Tibial artery (tissue), 4 donors: ENCODE measurements around the gene CNTN2.

Source experiments
- DNase-seq, 2 donors: peaks; one replicate each; pipeline ENCODE4 v3.0.0-alpha.2; 2019
- H3K27ac ChIP-seq, 2 donors: fragments of 200-600 bp; sonication (generic) in 1 of 2; 1 replicate in 1 of 2; 2 replicates in 1 of 2; pipeline ENCODE4 v1.5.1; 2018 to 2019; ENCODE audit warnings: mild to moderate bottlenecking in 1 of 2
- H3K27me3 ChIP-seq, 2 donors: fragments of 200-600 bp; sonication (generic) in 1 of 2; one replicate each; pipeline versions ENCODE4 v1.5.1 to v1.6.0; 2016 to 2019
- H3K36me3 ChIP-seq, 3 donors: fragments of 200-600 bp; sonication (generic) in 2 of 3; one replicate each; pipeline ENCODE4 v1.5.1; 2016 to 2019; ENCODE audit warnings: mild to moderate bottlenecking in 2 of 3
- H3K4me1 ChIP-seq, 4 donors: fragments of 200-600 bp; sonication (generic) in 2 of 4; 1 replicate in 3 of 4; 2 replicates in 1 of 4; pipeline ENCODE4 v1.5.1; 2016 to 2019
- H3K4me3 ChIP-seq, 2 donors: fragments of 200-600 bp; sonication (generic) in 1 of 2; 1 replicate in 1 of 2; 2 replicates in 1 of 2; pipeline ENCODE4 v1.5.1; 2018 to 2019; ENCODE audit warnings: mild to moderate bottlenecking in 2 of 2
- H3K9me3 ChIP-seq, 3 donors: fragments of 200-600 bp; sonication (generic) in 1 of 3; one replicate each; pipeline ENCODE4 v1.5.1; 2016 to 2019
- CTCF ChIP-seq, 2 experiments: fragments of 200-600 bp in 1 of 2; fragments of 450-650 bp in 1 of 2; IDR thresholded peaks; one replicate each; pipeline ENCODE4 v1.5.1; 2017 to 2019; ENCODE audit warnings: antibody characterized with exemption in 2 of 2, mild to moderate bottlenecking in 1 of 2, moderate library complexity in 1 of 2
- intact Hi-C: fragments of 100-400 bp; cut with DNase I; formaldehyde crosslinking; loops from one replicate; pipeline ENCODE4 v1.15.0; 2023; ENCODE audit warnings: low total_unique reads

Gene CNTN2

DNA sequence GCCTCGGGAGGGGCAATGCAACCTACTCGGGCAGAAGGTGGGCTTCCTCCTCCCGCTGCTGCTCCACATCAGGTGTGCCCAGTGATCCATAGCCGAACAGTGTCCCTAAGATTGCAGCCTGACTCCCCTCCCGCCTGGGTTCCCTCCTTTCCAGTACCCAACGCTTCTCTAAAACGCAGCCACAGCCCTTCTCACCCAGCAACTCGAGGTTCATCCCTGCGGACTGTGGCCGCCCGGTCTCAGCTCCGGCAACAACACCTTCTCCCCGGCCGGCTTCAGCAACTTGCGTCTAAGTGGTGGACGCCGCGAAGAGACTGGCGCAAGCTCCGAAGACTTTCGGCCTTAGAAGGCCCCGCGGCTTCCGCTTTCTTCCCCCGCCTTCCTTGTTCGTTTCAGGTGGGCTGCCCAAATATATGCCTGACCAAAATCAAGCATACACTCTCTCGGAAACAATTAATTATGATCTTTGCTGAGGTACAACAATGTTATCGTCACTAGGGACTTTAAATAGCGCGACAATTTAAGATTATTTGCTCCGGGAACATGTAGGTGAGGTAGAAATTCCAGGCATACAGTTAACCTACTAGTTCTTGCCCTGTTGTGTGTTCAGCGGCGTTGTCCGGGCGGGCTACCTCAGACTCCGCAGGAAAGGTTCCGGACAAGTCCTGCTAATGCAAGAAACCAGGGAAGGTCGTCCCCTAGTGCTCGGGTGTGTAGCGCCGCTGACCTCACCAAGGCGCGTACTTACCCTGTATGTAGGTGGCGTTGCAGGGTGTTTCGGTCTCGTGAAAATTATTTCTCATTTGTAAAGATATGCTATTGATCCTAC lies 78.9 kb downstream of the CNTN2 start, which contains the start of gene RBBP5:
TSS of gene RBBP5 (minus strand) at position 319 of the 829 bp plus-strand sequence. CDS start at position 214, 105 bp downstream.
- peak; percentile 30 to 55 for TF ChIP-seq CTCF (IDR thresholded peaks at IDR 0.05)
- peak within 1 kb of the TSS; percentile 87 to 92 for H3K27ac ChIP-seq
- H3K36me3 ChIP-seq = peaks cover 7 to 13% (median 10%) of the 10 kb centered on the region in 3 donors
- H3K4me3 ChIP-seq = peak within 1 kb of the TSS; percentile 76 to 96
- intact Hi-C loops = loop anchor here (1.0 to 5.0 kb wide), 2 partner anchors 89 to 135 kb away; partner anchors contain the start of gene DSTYK
- H3K4me1 ChIP-seq = peaks cover 0 to 36% (median 25%) of the 10 kb centered on the region in 4 donors
- H3K9me3 ChIP-seq = no peaks in the 10 kb centered on the region
- peak; percentile 94 to 97 for DNase-seq
- H3K27me3 ChIP-seq = no peaks in the 10 kb centered on the region

- Histone ChIP-seq H3K4me1 (peaks cover 0 to 36% (median 25%) of the 10 kb centered on the region in 4 donors), H3K27me3 (no peaks in the 10 kb centered on the region), H3K27ac (peak overlapping the region; percentile 87 to 92), H3K4me3 (peak overlapping the region; percentile 76 to 96), H3K36me3 (peaks cover 7 to 10% (median 7%) of the 10 kb centered on the region in 3 donors), H3K9me3 (no peaks in the 10 kb centered on the region)
- no peak for TF ChIP-seq CTCF (IDR thresholded peaks at IDR 0.05)
- intact Hi-C loops = loop anchor here (1.0 to 5.0 kb wide), 2 partner anchors 89 to 135 kb away; partner anchors contain the start of gene DSTYK
- no peak for DNase-seq
Measured at GRCh38 chr1:205122489-205122882, 79.5 kb downstream of the CNTN2 start.

DNA sequence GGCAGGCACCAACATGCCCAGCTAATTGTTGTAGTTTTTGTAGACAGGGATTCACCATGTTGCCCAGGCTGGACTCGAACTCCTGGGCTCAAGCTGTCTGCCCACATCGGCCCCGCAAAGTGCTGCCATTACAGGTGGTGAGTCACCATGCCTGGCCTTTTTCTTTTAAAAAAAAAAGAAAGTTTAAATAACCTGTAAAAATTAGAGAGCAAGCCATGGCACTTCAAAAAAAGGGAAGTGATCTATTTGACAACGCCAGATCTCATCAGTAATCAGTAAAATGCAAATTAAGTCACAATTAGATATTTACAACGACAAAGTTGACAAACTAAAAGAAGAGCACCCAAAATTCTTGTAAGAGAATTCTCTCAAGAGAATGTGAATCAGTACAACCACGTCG lies 81.7 kb downstream of the CNTN2 start:
- intact Hi-C loops = loop anchor here (5.0 kb wide), 1 partner anchor 133 kb away; no protein-coding TSS in a partner anchor

DNA sequence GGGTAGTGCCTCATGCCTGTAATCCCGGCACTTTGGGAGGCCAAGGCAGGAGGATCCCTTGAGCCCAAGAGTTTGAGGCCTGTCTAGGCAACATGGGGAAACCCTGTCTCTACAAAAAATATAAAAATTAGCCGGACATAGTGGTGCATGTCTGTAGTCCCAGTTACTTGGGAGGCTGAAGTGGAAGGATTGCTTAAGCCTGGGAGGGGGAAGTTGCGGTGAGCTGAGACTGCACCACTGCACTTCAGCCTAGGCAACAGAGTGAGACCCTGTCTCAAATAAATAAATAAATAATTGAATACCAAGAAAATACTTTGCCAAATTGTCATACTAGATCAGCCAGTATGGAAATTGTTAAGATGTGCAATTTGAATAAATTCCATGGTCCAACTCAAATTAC lies 84.6 kb downstream of the CNTN2 start:
- Histone ChIP-seq H3K9me3 (no peaks in the 10 kb centered on the region), H3K4me3 (no peak overlapping the region), H3K4me1 (peaks cover 0 to 4% (median 2%) of the 10 kb centered on the region in 4 donors), H3K27me3 (no peaks in the 10 kb centered on the region), H3K27ac (no peak overlapping the region), H3K36me3 (no peaks in the 10 kb centered on the region)
- intact Hi-C loops = no loop called here
- DNase-seq = no peak
- no peak for TF ChIP-seq CTCF (IDR thresholded peaks at IDR 0.05)

More for the DNA sequence above, 81.7 kb downstream of the CNTN2 start:
- H3K36me3 ChIP-seq = no peaks in the 10 kb centered on the region
- peaks cover 0 to 26% (median 18%) of the 10 kb centered on the region in 4 donors for H3K4me1 ChIP-seq
- TF ChIP-seq CTCF (IDR thresholded peaks at IDR 0.05) = no peak
- H3K9me3 ChIP-seq = no peaks in the 10 kb centered on the region
- no peak for DNase-seq
- no peaks in the 10 kb centered on the region for H3K27me3 ChIP-seq
- H3K27ac ChIP-seq = no peak overlapping the region
- no peak overlapping the region for H3K4me3 ChIP-seq
